B cell (primary cell): Measurements from ENCODE around the gene SERPINB1.

ENCODE experiments used
- EZH2 ChIP-seq: IDR thresholded peaks from 2 replicates; pipeline ENCODE4 v1.6.1; 2012; ENCODE audit warnings: borderline replicate concordance, low read depth, mild to moderate bottlenecking, moderate library complexity, low read length; ENCODE audit not compliant: insufficient read depth, poor library complexity, severe bottlenecking
- TF ChIP-seq, protein P1 (sequence below): fragments of 200-600 bp; IDR thresholded peaks from one replicate; pipeline ENCODE4 v1.8.0; 2022; ENCODE audit warnings: antibody characterized with exemption, mild to moderate bottlenecking

DNA sequence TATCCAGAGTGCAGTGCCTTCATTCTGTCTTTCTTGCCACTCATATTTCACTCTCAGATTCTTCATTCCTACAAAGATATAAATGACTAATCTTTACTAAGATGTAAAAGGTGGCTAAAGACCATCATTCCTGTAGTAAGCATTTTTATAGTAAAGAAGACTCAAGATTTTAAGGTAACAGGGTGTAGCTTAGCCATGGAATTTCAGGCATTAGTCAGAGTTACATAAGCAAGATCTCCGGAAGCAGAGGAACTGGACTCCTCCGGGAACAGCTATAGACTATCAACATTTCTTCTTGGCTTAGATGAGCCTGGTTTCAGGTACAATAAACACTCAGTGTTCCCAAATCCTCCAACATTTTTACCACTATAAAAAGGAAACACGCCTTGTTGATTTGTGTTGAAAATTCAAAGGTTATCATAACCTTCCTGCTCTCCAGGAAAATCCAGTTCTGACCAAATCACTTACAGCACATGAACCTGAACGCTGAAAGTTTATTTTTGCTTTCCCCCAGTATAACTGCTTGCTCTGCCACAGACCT, 23.7 kb downstream of the SERPINB1 start:
- TF ChIP-seq, protein P1, sequence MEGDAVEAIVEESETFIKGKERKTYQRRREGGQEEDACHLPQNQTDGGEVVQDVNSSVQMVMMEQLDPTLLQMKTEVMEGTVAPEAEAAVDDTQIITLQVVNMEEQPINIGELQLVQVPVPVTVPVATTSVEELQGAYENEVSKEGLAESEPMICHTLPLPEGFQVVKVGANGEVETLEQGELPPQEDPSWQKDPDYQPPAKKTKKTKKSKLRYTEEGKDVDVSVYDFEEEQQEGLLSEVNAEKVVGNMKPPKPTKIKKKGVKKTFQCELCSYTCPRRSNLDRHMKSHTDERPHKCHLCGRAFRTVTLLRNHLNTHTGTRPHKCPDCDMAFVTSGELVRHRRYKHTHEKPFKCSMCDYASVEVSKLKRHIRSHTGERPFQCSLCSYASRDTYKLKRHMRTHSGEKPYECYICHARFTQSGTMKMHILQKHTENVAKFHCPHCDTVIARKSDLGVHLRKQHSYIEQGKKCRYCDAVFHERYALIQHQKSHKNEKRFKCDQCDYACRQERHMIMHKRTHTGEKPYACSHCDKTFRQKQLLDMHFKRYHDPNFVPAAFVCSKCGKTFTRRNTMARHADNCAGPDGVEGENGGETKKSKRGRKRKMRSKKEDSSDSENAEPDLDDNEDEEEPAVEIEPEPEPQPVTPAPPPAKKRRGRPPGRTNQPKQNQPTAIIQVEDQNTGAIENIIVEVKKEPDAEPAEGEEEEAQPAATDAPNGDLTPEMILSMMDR, result no peak
- no peak for TF ChIP-seq EZH2
